Measurements from ENCODE around the gene KLC3.
"Not testable (repeated sequence)": the region's sequence is repeated elsewhere in the genome, so short reads cannot be mapped to it uniquely, and the experiment has no call there.

Gene KLC3

DNA sequence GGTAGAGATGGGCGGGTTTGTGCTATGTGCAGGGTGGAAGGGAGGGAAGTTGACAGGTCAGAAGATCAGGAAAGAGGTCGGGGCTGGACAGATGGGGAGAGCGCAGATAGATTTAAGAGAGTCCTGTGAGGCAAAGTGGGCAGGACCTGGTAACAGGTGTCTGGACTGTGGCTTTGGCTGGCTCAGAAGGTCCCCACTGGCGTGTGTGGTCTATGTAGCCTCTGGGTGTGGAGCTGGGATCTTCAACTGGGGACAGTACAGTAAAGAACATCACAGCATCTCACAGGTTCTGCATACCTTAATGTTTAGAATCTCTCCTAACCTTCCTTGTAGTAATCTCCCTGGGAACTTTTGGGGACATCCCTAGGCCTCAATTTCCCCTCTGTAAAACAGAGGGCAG, 35.5 kb upstream of the KLC3 start:
- no peak for DNase-seq (ENCODE audit: extremely low read depth, low read depth)
- no peak for TF ChIP-seq CTCF (IDR thresholded peaks at IDR 0.05; ENCODE audit: low read depth, low read length, missing control alignments)
- no peak overlapping the region for H3K4me3 ChIP-seq (replicated peaks; ENCODE audit: low read depth, low read length)

DNA sequence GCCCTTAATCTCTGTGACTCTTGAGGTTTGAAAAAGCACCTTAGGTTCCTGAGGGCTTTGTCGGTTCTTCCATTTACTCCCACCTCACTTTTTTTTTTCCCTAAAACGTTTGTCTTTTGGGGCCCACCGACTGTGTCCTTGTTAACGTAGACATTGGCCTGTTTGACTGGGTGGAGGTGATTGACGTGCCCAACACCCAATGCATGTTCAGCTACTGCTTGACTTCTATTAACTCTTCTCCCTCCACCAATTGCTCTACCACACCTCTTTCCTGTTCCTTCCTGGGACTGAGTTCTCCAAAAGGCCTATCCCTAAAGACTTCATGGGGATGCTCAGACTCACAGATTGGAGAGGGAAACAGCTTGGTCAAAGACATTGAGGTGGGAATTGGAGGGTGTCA, 35.1 kb upstream of the KLC3 start:
- no peak for TF ChIP-seq CTCF (IDR thresholded peaks at IDR 0.05; ENCODE audit: low read depth, low read length, missing control alignments)
- H3K4me3 ChIP-seq (replicated peaks; ENCODE audit: low read depth, low read length): no peak overlapping the region
- no peak for DNase-seq (ENCODE audit: extremely low read depth, low read depth)

GRCh38 chr19:45306040-45306439, 34.5 kb upstream of the KLC3 start:
- TF ChIP-seq CTCF (IDR thresholded peaks at IDR 0.05; ENCODE audit: low read depth, low read length, missing control alignments): no peak
- no peak overlapping the region for H3K4me3 ChIP-seq (replicated peaks; ENCODE audit: low read depth, low read length)
- no peak for DNase-seq (ENCODE audit: extremely low read depth, low read depth)

DNA sequence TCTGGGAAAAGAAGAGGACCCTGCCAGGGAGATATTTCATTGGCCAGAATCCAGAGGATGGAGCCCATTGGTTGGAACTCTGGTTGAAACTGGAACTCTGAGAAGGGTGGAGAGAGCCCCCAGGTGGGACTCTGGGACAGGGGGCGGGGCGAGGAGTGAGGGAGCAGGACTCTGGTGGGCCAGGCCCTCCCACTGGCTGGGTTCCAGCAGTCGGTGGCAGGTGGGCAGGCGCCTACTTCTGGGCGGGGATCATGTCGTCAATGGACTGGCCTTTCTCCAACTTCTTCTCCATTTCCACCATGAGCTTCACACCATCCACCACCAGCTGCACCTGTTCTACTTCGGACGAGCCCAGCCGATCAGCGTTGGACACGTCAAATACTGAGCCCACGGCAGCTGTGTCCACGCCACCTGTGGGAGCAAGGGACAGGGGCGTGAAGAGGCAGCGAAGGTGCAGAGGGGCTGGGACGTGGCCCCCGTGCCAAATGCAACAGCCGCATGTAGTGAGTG, 34.0 kb upstream of the KLC3 start:
- no peak for TF ChIP-seq CTCF (IDR thresholded peaks at IDR 0.05; ENCODE audit: low read depth, low read length, missing control alignments)
- H3K4me3 ChIP-seq (replicated peaks; ENCODE audit: low read depth, low read length): no peak overlapping the region
- DNase-seq (ENCODE audit: extremely low read depth, low read depth): no peak

- TF ChIP-seq CTCF (IDR thresholded peaks at IDR 0.05; ENCODE audit: low read depth, low read length, missing control alignments): no peak
- no peak overlapping the region for H3K4me3 ChIP-seq (replicated peaks; ENCODE audit: low read depth, low read length)
- DNase-seq (ENCODE audit: extremely low read depth, low read depth): no peak
Measured at GRCh38 chr19:45307361-45307760, 33.2 kb upstream of the KLC3 start.

DNA sequence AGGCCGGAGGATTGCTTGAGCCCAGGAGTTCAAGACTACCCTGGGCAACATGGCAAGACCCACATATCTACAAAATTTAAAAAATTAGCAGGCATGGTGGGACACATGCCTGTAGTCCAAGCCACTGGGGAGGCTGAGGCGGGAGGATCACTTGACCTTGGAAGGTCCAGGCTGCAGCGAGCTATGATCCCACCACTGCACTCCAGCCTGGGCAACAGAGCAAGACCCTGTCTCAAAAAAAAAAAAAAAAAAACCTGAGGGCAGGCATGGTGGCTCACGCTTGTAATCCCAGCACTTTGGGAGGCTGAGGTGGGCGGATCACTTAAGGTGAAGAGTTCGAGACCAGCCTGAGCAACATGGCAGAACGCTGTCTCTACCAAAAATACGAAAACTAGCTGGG, 31.2 kb upstream of the KLC3 start:
- not testable (repeated sequence) for DNase-seq (ENCODE audit: extremely low read depth, low read depth); H3K4me3 ChIP-seq (replicated peaks; ENCODE audit: low read depth, low read length)

DNA sequence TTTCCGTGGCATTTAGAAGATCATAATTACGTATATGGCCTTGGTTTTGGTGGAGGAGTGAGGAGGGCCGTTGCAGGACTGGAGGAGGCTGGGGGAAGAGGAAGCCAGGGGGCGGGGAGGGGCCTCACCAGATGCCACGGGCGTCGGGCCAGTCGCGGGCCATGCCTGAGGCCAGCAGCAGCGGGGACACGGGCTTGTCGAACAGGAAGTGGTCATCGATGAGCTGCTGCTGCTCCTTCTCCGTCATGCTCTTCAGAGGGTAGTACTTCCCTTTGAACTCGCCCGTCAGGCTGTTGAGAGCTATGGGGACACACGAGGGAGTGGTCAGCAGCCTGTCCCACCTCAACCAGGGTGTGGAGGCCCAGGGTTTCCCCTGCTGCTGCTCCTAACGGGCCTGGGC, 28.9 kb upstream of the KLC3 start:
- no peak overlapping the region for H3K4me3 ChIP-seq (replicated peaks; ENCODE audit: low read depth, low read length)
- no peak for TF ChIP-seq CTCF (IDR thresholded peaks at IDR 0.05; ENCODE audit: low read depth, low read length, missing control alignments)
- DNase-seq (ENCODE audit: extremely low read depth, low read depth): no peak

GRCh38 chr19:45312285-45312684, 28.3 kb upstream of the KLC3 start:
- not testable (repeated sequence) for H3K4me3 ChIP-seq (replicated peaks; ENCODE audit: low read depth, low read length)

More at GRCh38 chr19:45312285-45312684, 28.3 kb upstream of the KLC3 start:
- DNase-seq (ENCODE audit: extremely low read depth, low read depth): not testable (repeated sequence)
